ENCODE data around the gene SAT2. TPM values are rescaled to one million over a fixed set of nuclear protein-coding genes. Genes with fewer than 3 reads are reported as not detected.

The SAT2 gene
- total RNA-seq, 1 donor from 2014 or later, result 34.6 TPM

- H3K27me3 ChIP-seq, result no peaks in the 10 kb centered on the region
- peaks cover 25% of the 10 kb centered on the region for H3K79me2 ChIP-seq (ENCODE audit: low read depth)
- H3K27ac ChIP-seq, result peak overlapping the region; percentile 99
- Mint-ChIP-seq H3K36me3 (peaks cover 31% of the 10 kb centered on the region), H3K4me1 (peaks cover 13% of the 10 kb centered on the region), H3K4me3 (no peak overlapping the region), H3K27me3 (ENCODE audit: insufficient read depth, low read depth) (peaks cover 12% of the 10 kb centered on the region), H3K9me3 (no peaks in the 10 kb centered on the region), H3K27ac (no peak overlapping the region)
- H3K4me1 ChIP-seq, result peaks cover 45% of the 10 kb centered on the region
- H3K9ac ChIP-seq, result no peak overlapping the region
- H3F3A ChIP-seq (ENCODE audit: low read depth), result peaks cover 61% of the 10 kb centered on the region
- H4K20me1 ChIP-seq (ENCODE audit: low read depth), result peaks cover 5% of the 10 kb centered on the region
- H3K36me3 ChIP-seq, result peaks cover 3% of the 10 kb centered on the region
- DNase-seq (ENCODE audit: low spot score), result peak; percentile 94
- H3K4me2 ChIP-seq, result peak overlapping the region; percentile 70
- peak overlapping the region; percentile 35 for H3K4me3 ChIP-seq
- H3K9me3 ChIP-seq (ENCODE audit: low read depth), result no peaks in the 10 kb centered on the region
- no peak overlapping the region for H2AFZ ChIP-seq (replicated peaks)
- no peak for TF ChIP-seq EZH2phosphoT487 (IDR thresholded peaks at IDR 0.05)
- TF ChIP-seq, protein P1, sequence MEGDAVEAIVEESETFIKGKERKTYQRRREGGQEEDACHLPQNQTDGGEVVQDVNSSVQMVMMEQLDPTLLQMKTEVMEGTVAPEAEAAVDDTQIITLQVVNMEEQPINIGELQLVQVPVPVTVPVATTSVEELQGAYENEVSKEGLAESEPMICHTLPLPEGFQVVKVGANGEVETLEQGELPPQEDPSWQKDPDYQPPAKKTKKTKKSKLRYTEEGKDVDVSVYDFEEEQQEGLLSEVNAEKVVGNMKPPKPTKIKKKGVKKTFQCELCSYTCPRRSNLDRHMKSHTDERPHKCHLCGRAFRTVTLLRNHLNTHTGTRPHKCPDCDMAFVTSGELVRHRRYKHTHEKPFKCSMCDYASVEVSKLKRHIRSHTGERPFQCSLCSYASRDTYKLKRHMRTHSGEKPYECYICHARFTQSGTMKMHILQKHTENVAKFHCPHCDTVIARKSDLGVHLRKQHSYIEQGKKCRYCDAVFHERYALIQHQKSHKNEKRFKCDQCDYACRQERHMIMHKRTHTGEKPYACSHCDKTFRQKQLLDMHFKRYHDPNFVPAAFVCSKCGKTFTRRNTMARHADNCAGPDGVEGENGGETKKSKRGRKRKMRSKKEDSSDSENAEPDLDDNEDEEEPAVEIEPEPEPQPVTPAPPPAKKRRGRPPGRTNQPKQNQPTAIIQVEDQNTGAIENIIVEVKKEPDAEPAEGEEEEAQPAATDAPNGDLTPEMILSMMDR (IDR thresholded peaks at IDR 0.05), result peak; percentile 86
Observed at GRCh38 chr17:7589204-7589868, 38.3 kb downstream of the SAT2 start.

- no peak overlapping the region for H3K27ac ChIP-seq
- peaks cover 3% of the 10 kb centered on the region for H3K36me3 ChIP-seq
- TF ChIP-seq, protein P1 (IDR thresholded peaks at IDR 0.05), result no peak
- TF ChIP-seq EZH2phosphoT487 (IDR thresholded peaks at IDR 0.05), result no peak
- no peak for TF ChIP-seq EZH2 (IDR thresholded peaks at IDR 0.05)
- Mint-ChIP-seq H3K4me3 (no peak overlapping the region), H3K9me3 (no peaks in the 10 kb centered on the region), H3K36me3 (peaks cover 26% of the 10 kb centered on the region), H3K4me1 (peaks cover 20% of the 10 kb centered on the region), H3K27me3 (ENCODE audit: insufficient read depth, low read depth) (peaks cover 15% of the 10 kb centered on the region), H3K27ac (no peak overlapping the region)
- H3K4me2 ChIP-seq, result peak overlapping the region; percentile 70
- no peak for DNase-seq (ENCODE audit: low spot score)
- no peak overlapping the region for H3K9ac ChIP-seq
- H3K4me3 ChIP-seq, result peak overlapping the region; percentile 35
- no peak overlapping the region for H2AFZ ChIP-seq (replicated peaks)
- H3K79me2 ChIP-seq (ENCODE audit: low read depth), result peaks cover 28% of the 10 kb centered on the region
- peaks cover 5% of the 10 kb centered on the region for H4K20me1 ChIP-seq (ENCODE audit: low read depth)
- H3K27me3 ChIP-seq, result no peaks in the 10 kb centered on the region
- H3F3A ChIP-seq (ENCODE audit: low read depth), result peaks cover 54% of the 10 kb centered on the region
- peaks cover 43% of the 10 kb centered on the region for H3K4me1 ChIP-seq
- no peaks in the 10 kb centered on the region for H3K9me3 ChIP-seq (ENCODE audit: low read depth)
Observed at GRCh38 chr17:7588553-7589203, 38.9 kb downstream of the SAT2 start.

- Histone ChIP-seq H3K27ac (no peak overlapping the region), H3K4me1 (peaks cover 44% of the 10 kb centered on the region), H3K36me3 (no peaks in the 10 kb centered on the region), H3K9me3 (ENCODE audit: low read depth) (no peaks in the 10 kb centered on the region), H3K9ac (no peak overlapping the region), H3K4me2 (no peak overlapping the region), H4K20me1 (ENCODE audit: low read depth) (peaks cover 5% of the 10 kb centered on the region), H3K27me3 (no peaks in the 10 kb centered on the region), H3F3A (ENCODE audit: low read depth) (peaks cover 54% of the 10 kb centered on the region), H3K4me3 (no peak overlapping the region), H2AFZ (replicated peaks) (no peak overlapping the region), H3K79me2 (ENCODE audit: low read depth) (peaks cover 35% of the 10 kb centered on the region)
- TF ChIP-seq EZH2 (IDR thresholded peaks at IDR 0.05), result no peak
- TF ChIP-seq, protein P1 (IDR thresholded peaks at IDR 0.05), result no peak
- TF ChIP-seq EZH2phosphoT487 (IDR thresholded peaks at IDR 0.05), result no peak
- no peak overlapping the region for H3K27ac Mint-ChIP-seq
- peaks cover 25% of the 10 kb centered on the region for H3K4me1 Mint-ChIP-seq
- H3K9me3 Mint-ChIP-seq, result no peaks in the 10 kb centered on the region
- H3K36me3 Mint-ChIP-seq, result peaks cover 20% of the 10 kb centered on the region
- no peak overlapping the region for H3K4me3 Mint-ChIP-seq
- H3K27me3 Mint-ChIP-seq (ENCODE audit: insufficient read depth, low read depth), result peaks cover 17% of the 10 kb centered on the region
- DNase-seq (ENCODE audit: low spot score), result no peak
Observed at GRCh38 chr17:7587420-7588151, 40.0 kb downstream of the SAT2 start.

All from neural progenitor cell (in vitro differentiated cells).